Mesendoderm (in vitro differentiated cells): ENCODE results near the gene POU2F1.

Experiments
- DNase-seq: peaks from one replicate; pipeline ENCODE4 v3.0.0; 2013
- H2AK5ac ChIP-seq: 2 replicates; pipeline ENCODE4 v1.6.1; 2013; ENCODE audit warnings: low read length, inconsistent platforms
- H2BK120ac ChIP-seq: 2 replicates; pipeline ENCODE4 v1.6.1; 2013; ENCODE audit warnings: low read depth, mild to moderate bottlenecking, low read length, moderate library complexity, mixed read lengths
- H2BK15ac ChIP-seq: replicated peaks from 2 replicates; pipeline ENCODE4 v1.6.1; 2013; ENCODE audit warnings: low read depth, mild to moderate bottlenecking, moderate library complexity
- H2BK5ac ChIP-seq: 2 replicates; pipeline ENCODE4 v1.6.1; 2013; ENCODE audit warnings: low read length, inconsistent platforms
- H3K18ac ChIP-seq: 2 replicates; pipeline ENCODE4 v1.6.1; 2013; ENCODE audit warnings: mild to moderate bottlenecking, low read length, mixed read lengths
- H3K23ac ChIP-seq: one replicate; pipeline ENCODE4 v1.6.1; 2013; ENCODE audit warnings: low read length
- H3K27ac ChIP-seq: 2 replicates; pipeline ENCODE4 v1.5.1; 2013; ENCODE audit warnings: low read depth, mild to moderate bottlenecking, inconsistent platforms, low read length, moderate library complexity
- H3K27me3 ChIP-seq: 2 replicates; pipeline ENCODE4 v1.6.1; 2013; ENCODE audit warnings: low read length, control low read depth, mild to moderate bottlenecking, inconsistent platforms; ENCODE audit not compliant: insufficient read depth, poor library complexity
- H3K36me3 ChIP-seq: 2 replicates; pipeline ENCODE4 v1.6.1; 2013; ENCODE audit warnings: low read length, inconsistent platforms; ENCODE audit not compliant: control insufficient read depth, insufficient read depth
- H3K4ac ChIP-seq: one replicate; pipeline ENCODE4 v1.6.1; 2013; ENCODE audit warnings: low read depth, mild to moderate bottlenecking, low read length, moderate library complexity
- H3K4me1 ChIP-seq: 2 replicates; pipeline ENCODE4 v1.6.1; 2013; ENCODE audit warnings: low read depth, low read length, inconsistent platforms; ENCODE audit not compliant: control insufficient read depth
- H3K4me2 ChIP-seq: 2 replicates; pipeline ENCODE4 v1.6.1; 2013; ENCODE audit warnings: low read length
- H3K4me3 ChIP-seq: 2 replicates; pipeline ENCODE4 v1.5.1; 2013; ENCODE audit warnings: mild to moderate bottlenecking, low read length
- H3K56ac ChIP-seq: one replicate; pipeline ENCODE4 v1.6.1; 2013; ENCODE audit warnings: low read length
- H3K79me1 ChIP-seq: 2 replicates; pipeline ENCODE4 v1.6.1; 2013; ENCODE audit warnings: low read length, inconsistent platforms
- H3K79me2 ChIP-seq: 2 replicates; pipeline ENCODE4 v1.6.1; 2013; ENCODE audit warnings: mild to moderate bottlenecking, low read length; ENCODE audit not compliant: control insufficient read depth, insufficient read depth
- H3K9ac ChIP-seq: 2 replicates; pipeline ENCODE4 v1.6.1; 2013; ENCODE audit warnings: low read length, inconsistent platforms
- H4K5ac ChIP-seq: one replicate; pipeline ENCODE4 v1.6.1; 2013; ENCODE audit warnings: low read length
- H4K8ac ChIP-seq: one replicate; pipeline ENCODE4 v1.6.1; 2013; ENCODE audit warnings: low read depth, mild to moderate bottlenecking, control low read depth, low read length, moderate library complexity
- WGBS: extraction: QIAGEN DNeasy Blood & Tissue Kit; methylation state at CpG from one replicate; pipeline ENCODE4 v1.1.7; 2013; ENCODE audit warnings: low lambda C conversion rate, missing lambda C conversion rate; ENCODE audit not compliant: insufficient coverage; ENCODE audit errors: extremely low coverage; 5-methylcytosine and 5-hydroxymethylcytosine counted together

The POU2F1 gene

DNA sequence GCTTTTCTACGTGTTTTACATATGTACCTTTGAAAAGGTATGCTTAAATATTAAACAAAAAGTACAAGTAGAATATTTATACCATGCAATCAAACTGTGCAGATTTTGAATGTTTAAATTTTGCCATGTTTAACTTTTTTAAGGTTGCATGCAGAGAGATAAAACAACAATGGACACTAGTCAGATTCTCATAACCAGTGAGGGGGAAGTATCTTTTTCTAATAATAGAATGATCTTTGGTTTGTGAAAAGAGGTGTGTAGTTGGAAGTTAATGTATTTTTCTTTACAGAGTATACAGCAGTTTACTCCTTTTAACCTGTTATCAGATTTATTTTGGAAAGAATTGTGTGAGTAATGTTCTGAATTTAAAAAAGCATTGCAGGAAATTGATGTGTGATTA, 27.1 kb downstream of the POU2F1 start:
- Histone ChIP-seq H3K79me2 (peaks cover 31% of the 10 kb centered on the region), H2BK120ac (no peak overlapping the region), H3K4ac (no peak overlapping the region), H2BK5ac (no peak overlapping the region), H4K8ac (no peak overlapping the region), H3K9ac (no peak overlapping the region), H3K4me2 (no peak overlapping the region), H2AK5ac (no peak overlapping the region), H4K5ac (no peak overlapping the region), H2BK15ac (no peak overlapping the region), H3K79me1 (peaks cover 7% of the 10 kb centered on the region), H3K4me1 (peaks cover 2% of the 10 kb centered on the region), H3K18ac (no peak overlapping the region), H3K4me3 (no peak overlapping the region), H3K27ac (no peak overlapping the region), H3K27me3 (no peaks in the 10 kb centered on the region), H3K23ac (no peak overlapping the region), H3K36me3 (no peaks in the 10 kb centered on the region), H3K56ac (no peak overlapping the region)
- no CpG with 5 or more reads among the region's 1 CpG for WGBS
- DNase-seq, result no peak

- no peak overlapping the region for H4K5ac ChIP-seq
- H3K4me3 ChIP-seq, result no peak overlapping the region
- no peak overlapping the region for H2AK5ac ChIP-seq
- no peak overlapping the region for H3K23ac ChIP-seq
- H3K9ac ChIP-seq, result no peak overlapping the region
- peak; percentile 72 for DNase-seq
- H3K27ac ChIP-seq, result no peak overlapping the region
- peaks cover 28% of the 10 kb centered on the region for H3K79me2 ChIP-seq
- H3K4me2 ChIP-seq, result no peak overlapping the region
- H3K18ac ChIP-seq, result no peak overlapping the region
- H3K36me3 ChIP-seq, result no peaks in the 10 kb centered on the region
- no peaks in the 10 kb centered on the region for H3K27me3 ChIP-seq
- no peak overlapping the region for H3K4ac ChIP-seq
- WGBS, result no CpG with 5 or more reads among the region's 4 CpGs
- no peak overlapping the region for H2BK15ac ChIP-seq
- H3K79me1 ChIP-seq, result peaks cover 7% of the 10 kb centered on the region
- H3K56ac ChIP-seq, result no peak overlapping the region
- H2BK120ac ChIP-seq, result no peak overlapping the region
- H3K4me1 ChIP-seq, result peaks cover 2% of the 10 kb centered on the region
- no peak overlapping the region for H2BK5ac ChIP-seq
- no peak overlapping the region for H4K8ac ChIP-seq
Observed at GRCh38 chr1:167248707-167249642, 28.3 kb downstream of the POU2F1 start.

GRCh38 chr1:167249702-167250101, 29.0 kb downstream of the POU2F1 start:
- no peak overlapping the region for H3K56ac ChIP-seq
- no peak overlapping the region for H3K27ac ChIP-seq

DNA sequence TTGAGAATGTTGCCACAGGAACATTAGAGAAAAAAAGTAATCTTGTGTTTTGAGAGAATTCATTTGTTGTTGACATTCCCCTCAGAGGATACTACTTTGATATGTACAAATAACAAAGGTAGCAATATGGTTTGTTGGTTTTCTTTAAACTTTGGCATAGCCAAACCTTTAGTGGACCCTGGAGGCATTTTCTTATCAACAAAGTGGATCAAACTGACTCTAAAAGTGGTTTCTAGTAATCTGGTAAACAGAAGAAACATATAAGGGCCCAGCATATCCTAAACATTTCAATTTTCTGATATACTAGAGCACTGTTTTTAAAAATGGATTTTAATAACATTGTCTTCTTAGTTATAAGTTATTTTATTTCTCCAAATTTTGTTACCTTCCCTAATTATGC, 29.8 kb downstream of the POU2F1 start:
- no peak overlapping the region for H2BK15ac ChIP-seq
- H3K27me3 ChIP-seq, result no peaks in the 10 kb centered on the region
- no peak overlapping the region for H3K18ac ChIP-seq

More at GRCh38 chr1:167249702-167250101, 29.0 kb downstream of the POU2F1 start:
- no peak overlapping the region for H2BK15ac ChIP-seq
- no peak overlapping the region for H3K4ac ChIP-seq
- H3K27me3 ChIP-seq, result no peaks in the 10 kb centered on the region
- peak; percentile 36 for DNase-seq
- H2AK5ac ChIP-seq, result no peak overlapping the region
- H2BK120ac ChIP-seq, result no peak overlapping the region
- peaks cover 6% of the 10 kb centered on the region for H3K79me1 ChIP-seq
- no peak overlapping the region for H4K8ac ChIP-seq
- no peak overlapping the region for H3K4me3 ChIP-seq
- no peak overlapping the region for H2BK5ac ChIP-seq
- H3K36me3 ChIP-seq, result no peaks in the 10 kb centered on the region
- WGBS, result no CpG with 5 or more reads among the region's 1 CpG
- H4K5ac ChIP-seq, result no peak overlapping the region
- no peak overlapping the region for H3K9ac ChIP-seq
- no peak overlapping the region for H3K18ac ChIP-seq
- peaks cover 2% of the 10 kb centered on the region for H3K4me1 ChIP-seq
- no peak overlapping the region for H3K23ac ChIP-seq
- H3K4me2 ChIP-seq, result no peak overlapping the region
- peaks cover 24% of the 10 kb centered on the region for H3K79me2 ChIP-seq

GRCh38 chr1:167251472-167251871, 30.8 kb downstream of the POU2F1 start:
- Histone ChIP-seq H3K23ac (no peak overlapping the region), H3K18ac (no peak overlapping the region), H4K5ac (no peak overlapping the region), H3K27me3 (no peaks in the 10 kb centered on the region), H2BK5ac (no peak overlapping the region), H3K9ac (no peak overlapping the region), H2AK5ac (no peak overlapping the region), H2BK120ac (no peak overlapping the region), H3K79me1 (peaks cover 13% of the 10 kb centered on the region), H4K8ac (no peak overlapping the region), H3K4ac (no peak overlapping the region), H2BK15ac (no peak overlapping the region), H3K4me2 (no peak overlapping the region), H3K4me1 (peaks cover 2% of the 10 kb centered on the region), H3K56ac (no peak overlapping the region), H3K4me3 (no peak overlapping the region), H3K27ac (no peak overlapping the region), H3K36me3 (no peaks in the 10 kb centered on the region), H3K79me2 (peaks cover 36% of the 10 kb centered on the region)
- DNase-seq, result no peak
- WGBS, result no CpG with 5 or more reads among the region's 4 CpGs

More for the DNA sequence above, 29.8 kb downstream of the POU2F1 start:
- Histone ChIP-seq H3K79me1 (peaks cover 10% of the 10 kb centered on the region), H3K27ac (no peak overlapping the region), H3K23ac (no peak overlapping the region), H3K36me3 (no peaks in the 10 kb centered on the region), H3K56ac (no peak overlapping the region), H3K4me1 (peaks cover 2% of the 10 kb centered on the region), H3K79me2 (peaks cover 29% of the 10 kb centered on the region), H3K4ac (no peak overlapping the region), H3K4me2 (no peak overlapping the region), H2BK5ac (no peak overlapping the region), H3K9ac (no peak overlapping the region), H4K5ac (no peak overlapping the region), H2AK5ac (no peak overlapping the region), H4K8ac (no peak overlapping the region), H2BK120ac (no peak overlapping the region), H3K4me3 (no peak overlapping the region)
- DNase-seq, result no peak

DNA sequence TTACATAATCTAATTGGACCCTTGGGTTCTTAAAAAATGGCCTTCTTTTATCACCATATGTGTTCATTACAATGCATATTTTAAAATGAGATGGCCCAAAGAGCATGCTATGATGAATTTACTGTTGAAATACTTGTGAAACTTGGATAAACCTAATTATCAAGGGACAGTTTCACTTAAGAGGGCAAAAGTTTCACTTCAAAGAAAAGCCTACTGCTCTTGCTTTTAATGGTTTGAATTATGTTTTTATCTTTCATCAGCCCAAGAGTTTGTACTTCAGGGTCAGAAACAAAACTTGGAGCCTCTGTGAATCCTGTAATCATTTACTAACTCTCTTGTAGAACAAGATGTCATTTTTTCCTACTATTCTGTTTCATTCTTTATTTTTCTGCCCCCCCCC, 32.3 kb downstream of the POU2F1 start:
- Histone ChIP-seq H3K27ac (no peak overlapping the region), H3K9ac (no peak overlapping the region), H2BK15ac (no peak overlapping the region), H3K4me2 (no peak overlapping the region), H3K4me3 (no peak overlapping the region), H3K79me1 (peaks cover 13% of the 10 kb centered on the region), H3K4ac (no peak overlapping the region), H3K27me3 (no peaks in the 10 kb centered on the region), H3K18ac (no peak overlapping the region), H2AK5ac (no peak overlapping the region), H3K4me1 (peaks cover 2% of the 10 kb centered on the region), H4K5ac (no peak overlapping the region), H3K23ac (no peak overlapping the region), H2BK120ac (no peak overlapping the region), H3K56ac (no peak overlapping the region), H4K8ac (no peak overlapping the region), H3K79me2 (peaks cover 39% of the 10 kb centered on the region), H3K36me3 (no peaks in the 10 kb centered on the region), H2BK5ac (no peak overlapping the region)
- no peak for DNase-seq
